GM18951 (cell line): ENCODE results near the gene ZNRF4.
"Not testable (repeated sequence)": the region's sequence is repeated elsewhere in the genome, so short reads cannot be mapped to it uniquely, and the experiment has no call there.

ENCODE experiments used
- POLR2A ChIP-seq: IDR thresholded peaks from 4 replicates; pipeline ENCODE4 v1.6.1; 2011; ENCODE audit warnings: mild to moderate bottlenecking; ENCODE audit not compliant: insufficient read length, insufficient read depth; ENCODE audit errors: extremely low read depth
- in situ Hi-C: fragments of 300-500 bp; cut with MboI; formaldehyde crosslinking; loops from one replicate; pipeline ENCODE4 v1.12.0; 2022; ENCODE audit warnings: low sequenced_read_pairs, mixed read lengths, inconsistent platforms; ENCODE audit not compliant: unreplicated experiment

The ZNRF4 gene

GRCh38 chr19:5434970-5435641, 20.1 kb upstream of the ZNRF4 start:
- no peak for TF ChIP-seq POLR2A
- in situ Hi-C loops, result no loop called here

GRCh38 chr19:5435642-5436017, 19.6 kb upstream of the ZNRF4 start:
- no peak for TF ChIP-seq POLR2A
- in situ Hi-C loops, result no loop called here

- TF ChIP-seq POLR2A, result no peak
- in situ Hi-C loops, result no loop called here
Observed at GRCh38 chr19:5436106-5436947, 18.9 kb upstream of the ZNRF4 start.

GRCh38 chr19:5436948-5437306, 18.3 kb upstream of the ZNRF4 start:
- no peak for TF ChIP-seq POLR2A
- in situ Hi-C loops, result no loop called here

- in situ Hi-C loops, result not testable (repeated sequence)
Observed at GRCh38 chr19:5438756-5439155, 16.5 kb upstream of the ZNRF4 start.

- no peak for TF ChIP-seq POLR2A
- in situ Hi-C loops, result no loop called here
Observed at GRCh38 chr19:5439452-5439851, 15.8 kb upstream of the ZNRF4 start.

GRCh38 chr19:5440299-5440698, 14.9 kb upstream of the ZNRF4 start:
- in situ Hi-C loops, result no loop called here
- TF ChIP-seq POLR2A, result no peak

GRCh38 chr19:5443723-5444122, 11.5 kb upstream of the ZNRF4 start:
- TF ChIP-seq POLR2A, result no peak
- in situ Hi-C loops, result no loop called here

GRCh38 chr19:5444431-5444830, 10.8 kb upstream of the ZNRF4 start:
- in situ Hi-C loops, result no loop called here
- no peak for TF ChIP-seq POLR2A

- in situ Hi-C loops, result no loop called here
- TF ChIP-seq POLR2A, result no peak
Observed at GRCh38 chr19:5445071-5445470, 10.1 kb upstream of the ZNRF4 start.

- in situ Hi-C loops, result no loop called here
- TF ChIP-seq POLR2A, result no peak
Observed at GRCh38 chr19:5445561-5446055, 9.6 kb upstream of the ZNRF4 start.

- no peak for TF ChIP-seq POLR2A
Observed at GRCh38 chr19:5447700-5448311, 7.4 kb upstream of the ZNRF4 start.

GRCh38 chr19:5448374-5448773, 6.8 kb upstream of the ZNRF4 start:
- TF ChIP-seq POLR2A, result no peak
- in situ Hi-C loops, result no loop called here

More at GRCh38 chr19:5447700-5448311, 7.4 kb upstream of the ZNRF4 start:
- in situ Hi-C loops, result no loop called here
